ENCODE results near the gene AKAP9.

- TF ChIP-seq CTCF (IDR thresholded peaks at IDR 0.05) (no peak), POLR2A (IDR thresholded peaks at IDR 0.05) (no peak)
Observed at GRCh38 chr7:92131093-92131492, 190.4 kb downstream of the AKAP9 start.
